Measurements from ENCODE around the gene PCCA. TPM values are rescaled to one million over a fixed set of nuclear protein-coding genes. Genes with fewer than 3 reads are reported as not detected.
"Not testable (repeated sequence)": the region's sequence is repeated elsewhere in the genome, so short reads cannot be mapped to it uniquely, and the experiment has no call there.

PCCA gene
- total RNA-seq, 4 donors from 2014 or later, result 46.9 to 66.0 (median 49.4) TPM

GRCh38 chr13:100564444-100565223 is 475.7 kb downstream of the PCCA start:
- Histone ChIP-seq H3K27ac (no peak overlapping the region), H3K36me3 (no peaks in the 10 kb centered on the region), H3K4me1 (no peaks in the 10 kb centered on the region), H3K9me3 (no peaks in the 10 kb centered on the region), H3K27me3 (no peaks in the 10 kb centered on the region), H3K4me3 (no peak overlapping the region)
- no peak for DNase-seq
- TF ChIP-seq POLR2A (IDR thresholded peaks at IDR 0.05) (no peak), CTCF (IDR thresholded peaks at IDR 0.05) (no peak)

- Histone ChIP-seq H3K36me3 (no peaks in the 10 kb centered on the region), H3K9me3 (no peaks in the 10 kb centered on the region), H3K4me3 (no peak overlapping the region), H3K27ac (no peak overlapping the region), H3K27me3 (no peaks in the 10 kb centered on the region), H3K4me1 (no peaks in the 10 kb centered on the region)
- TF ChIP-seq CTCF (IDR thresholded peaks at IDR 0.05) (no peak), POLR2A (IDR thresholded peaks at IDR 0.05) (no peak)
- DNase-seq, result no peak
Observed at GRCh38 chr13:100565286-100565685, 476.4 kb downstream of the PCCA start.

GRCh38 chr13:100566543-100566942 is 477.6 kb downstream of the PCCA start:
- DNase-seq, result no peak
- Histone ChIP-seq H3K9me3 (no peaks in the 10 kb centered on the region), H3K27ac (peak overlapping the region in 1 of 4 donors; percentile 12), H3K27me3 (no peaks in the 10 kb centered on the region), H3K36me3 (no peaks in the 10 kb centered on the region), H3K4me1 (no peaks in the 10 kb centered on the region), H3K4me3 (no peak overlapping the region)
- TF ChIP-seq CTCF (IDR thresholded peaks at IDR 0.05) (no peak), POLR2A (IDR thresholded peaks at IDR 0.05) (no peak)

- no peak overlapping the region for H3K4me3 ChIP-seq
- H3K27me3 ChIP-seq, result no peaks in the 10 kb centered on the region
- TF ChIP-seq POLR2A (IDR thresholded peaks at IDR 0.05), result no peak
- peak; percentile 51 to 81 (median 77) for TF ChIP-seq CTCF (IDR thresholded peaks at IDR 0.05)
- no peaks in the 10 kb centered on the region for H3K36me3 ChIP-seq
- no peaks in the 10 kb centered on the region for H3K4me1 ChIP-seq
- DNase-seq, result peak; percentile 72 to 93 (median 79)
- H3K27ac ChIP-seq, result no peak overlapping the region
- no peaks in the 10 kb centered on the region for H3K9me3 ChIP-seq
Observed at GRCh38 chr13:100573121-100573520, 484.2 kb downstream of the PCCA start.

GRCh38 chr13:100577239-100577638 is 488.3 kb downstream of the PCCA start:
- H3K4me3 ChIP-seq, H3K27ac ChIP-seq, H3K4me1 ChIP-seq, H3K36me3 ChIP-seq, H3K9me3 ChIP-seq, DNase-seq, H3K27me3 ChIP-seq: not testable (repeated sequence)

Small RNA genes lying within 50 kb of the gene (small RNA-seq; reads per million reads assigned to genes)
- gene AL356575.1, result 0 reads per million in 2 donors

Other genes starting within 250 kb of the PCCA start
- not detected for gene ZIC5, start 117.3 kb upstream of the PCCA start, total RNA-seq
- not detected for gene ZIC2, start 107.3 kb upstream of the PCCA start, total RNA-seq

Measured in Peyer's patch (tissue), 4 donors.